Kidney epithelial cell (primary cell): ENCODE data around the gene CACUL1. TPM values are rescaled to one million over a fixed set of nuclear protein-coding genes. Genes with fewer than 3 reads are reported as not detected.
"Not testable (repeated sequence)": the region's sequence is repeated elsewhere in the genome, so short reads cannot be mapped to it uniquely, and the experiment has no call there.

ENCODE experiments used
- DNase-seq: peaks from one replicate; pipeline ENCODE4 v3.0.0-alpha.2; 2010; ENCODE audit warnings: low read depth
- H3K27me3 ChIP-seq: 2 replicates; pipeline ENCODE4 v1.6.0; 2011; ENCODE audit warnings: low read length; ENCODE audit not compliant: control insufficient read depth, insufficient read depth
- H3K36me3 ChIP-seq: 2 replicates; pipeline ENCODE4 v1.5.1; 2011; ENCODE audit warnings: low read length; ENCODE audit not compliant: control insufficient read depth, insufficient read depth
- H3K4me3 ChIP-seq: 2 replicates; pipeline ENCODE4 v1.5.1; 2011; ENCODE audit warnings: low read depth, mild to moderate bottlenecking, control low read depth, low read length
- CTCF ChIP-seq: IDR thresholded peaks from 2 replicates; pipeline ENCODE4 v1.5.1; 2011; ENCODE audit warnings: mild to moderate bottlenecking, moderate library complexity, low read length, control low read depth, inconsistent platforms; ENCODE audit not compliant: insufficient read depth, poor library complexity, severe bottlenecking
- total RNA-seq: library from RNA; depleted of rRNA; stranded (reverse); fragments of >200 nt; gene quantifications from 2 replicates; pipeline ENCODE4 v1.2.3, GENCODE V29; 2015

The CACUL1 gene
- total RNA-seq, 1 donor from 2014 or later: 34.1 TPM

- TF ChIP-seq CTCF: no peak
- no peaks in the 10 kb centered on the region for H3K36me3 ChIP-seq
- H3K27me3 ChIP-seq: no peaks in the 10 kb centered on the region
- DNase-seq: no peak
- H3K4me3 ChIP-seq: no peak overlapping the region
These were observed 9.7 kb downstream of the CACUL1 start for GRCh38 chr10:118745056-118745455.

- not testable (repeated sequence) for DNase-seq, H3K4me3 ChIP-seq
These were observed 10.3 kb downstream of the CACUL1 start for GRCh38 chr10:118744346-118744918.

GRCh38 chr10:118742782-118743181 is 12.0 kb downstream of the CACUL1 start:
- Histone ChIP-seq H3K4me3 (no peak overlapping the region), H3K27me3 (no peaks in the 10 kb centered on the region), H3K36me3 (no peaks in the 10 kb centered on the region)
- TF ChIP-seq CTCF: no peak
- DNase-seq: no peak

More at GRCh38 chr10:118744346-118744918, 10.3 kb downstream of the CACUL1 start:
- not testable (repeated sequence) for H3K36me3 ChIP-seq, H3K27me3 ChIP-seq

- no peak for TF ChIP-seq CTCF
- Histone ChIP-seq H3K4me3 (no peak overlapping the region), H3K36me3 (no peaks in the 10 kb centered on the region), H3K27me3 (no peaks in the 10 kb centered on the region)
- DNase-seq: no peak
These were observed 12.7 kb downstream of the CACUL1 start for GRCh38 chr10:118742032-118742431.

GRCh38 chr10:118738406-118738805 is 16.4 kb downstream of the CACUL1 start:
- H3K4me3 ChIP-seq: no peak overlapping the region
- TF ChIP-seq CTCF: no peak

GRCh38 chr10:118737603-118738302 is 17.0 kb downstream of the CACUL1 start:
- Histone ChIP-seq H3K4me3 (no peak overlapping the region), H3K27me3 (no peaks in the 10 kb centered on the region), H3K36me3 (no peaks in the 10 kb centered on the region)
- no peak for TF ChIP-seq CTCF
- no peak for DNase-seq

More at GRCh38 chr10:118738406-118738805, 16.4 kb downstream of the CACUL1 start:
- DNase-seq: no peak
- Histone ChIP-seq H3K36me3 (no peaks in the 10 kb centered on the region), H3K27me3 (no peaks in the 10 kb centered on the region)
